Caco-2 (cell line): ENCODE data around the gene FXYD5. TPM values are rescaled to one million over a fixed set of nuclear protein-coding genes. Genes with fewer than 3 reads are reported as not detected.

Experiments
- BruUV-seq: library from RNA; stranded (reverse); fragments of 400-500 nt; replicated peaks from 2 replicates; lab custom pipeline; 2021; lab: Mats Ljungman, UMichigan
- CTCF ChIA-PET: fragments of 300-600 bp; sonication (Branson Sonifier 250); formaldehyde crosslinking; loops from one replicate; lab custom pipeline; 2022; ENCODE audit warnings: antibody characterized with exemption; lab: Charles Lee
- POLR2A ChIA-PET: fragments of 300-600 bp; sonication (Branson Sonifier 250); formaldehyde crosslinking; loops from one replicate; lab custom pipeline; 2022; ENCODE audit warnings: antibody characterized with exemption; lab: Charles Lee
- DNase-seq, 2 experiments: peaks; one replicate each; pipeline versions ENCODE4 v3.0.0 to v3.0.0-alpha.2; 2020 to 2022
- H3K27me3 ChIP-seq: replicated peaks from 2 replicates; pipeline ENCODE4 v1.6.0; 2011; ENCODE audit warnings: low read length; ENCODE audit not compliant: control insufficient read depth, insufficient read depth
- H3K36me3 ChIP-seq: 2 replicates; pipeline ENCODE4 v1.5.1; 2011; ENCODE audit warnings: low read length; ENCODE audit not compliant: control insufficient read depth, insufficient read depth
- H3K4me1 ChIP-seq: fragments of 250-450 bp; sonication (Bioruptor Pico); 2 replicates; pipeline ENCODE4 v1.5.1; 2020; ENCODE audit warnings: mild to moderate bottlenecking
- H3K4me3 ChIP-seq: 2 replicates; pipeline ENCODE4 v1.5.1; 2011; ENCODE audit warnings: low read depth, mild to moderate bottlenecking, control low read depth, low read length
- H3K9me3 ChIP-seq: fragments of 250-450 bp; sonication (Bioruptor Pico); 2 replicates; pipeline ENCODE4 v1.5.1; 2020; ENCODE audit warnings: mild to moderate bottlenecking, moderate library complexity
- H3K27ac Mint-ChIP-seq: one replicate; pipeline ENCODE4 v1.8.0; 2022; ENCODE audit warnings: mixed read lengths; ENCODE audit not compliant: unreplicated experiment
- H3K27me3 Mint-ChIP-seq: one replicate; pipeline ENCODE4 v1.8.0; 2022; ENCODE audit warnings: mixed read lengths; ENCODE audit not compliant: insufficient read depth, unreplicated experiment
- H3K36me3 Mint-ChIP-seq: one replicate; pipeline ENCODE4 v1.8.0; 2022; ENCODE audit warnings: mild to moderate bottlenecking, mixed read lengths; ENCODE audit not compliant: insufficient read depth, unreplicated experiment
- H3K4me1 Mint-ChIP-seq: one replicate; pipeline ENCODE4 v1.8.0; 2022; ENCODE audit warnings: low read depth, mixed read lengths; ENCODE audit not compliant: unreplicated experiment
- H3K4me3 Mint-ChIP-seq: one replicate; pipeline ENCODE4 v1.8.0; 2022; ENCODE audit warnings: mild to moderate bottlenecking, moderate library complexity, mixed read lengths; ENCODE audit not compliant: unreplicated experiment
- H3K9me3 Mint-ChIP-seq: one replicate; pipeline ENCODE4 v1.8.0; 2022; ENCODE audit warnings: mixed read lengths; ENCODE audit not compliant: unreplicated experiment
- intact Hi-C: fragments of 100-400 bp; cut with micrococcal nuclease; formaldehyde crosslinking; loops from one replicate; pipeline ENCODE4 v1.10.0; 2022; ENCODE audit not compliant: unreplicated experiment
- total RNA-seq: library from RNA; stranded (reverse); gene quantifications from 2 replicates; pipeline ENCODE4 v1.2.3, GENCODE V29; 2022
- TF ChIP-seq, protein P1 (sequence below), 2 experiments: fragments of 200-600 bp in 1 of 2; IDR thresholded peaks; 1 replicate in 1 of 2; 2 replicates in 1 of 2; pipeline versions ENCODE4 v1.5.1 to v1.8.0; 2011 to 2022; ENCODE audit warnings: antibody characterized with exemption in 1 of 2, control low read depth in 1 of 2, inconsistent platforms in 1 of 2, low read depth in 1 of 2, low read length in 1 of 2, mild to moderate bottlenecking in 1 of 2, moderate library complexity in 1 of 2; ENCODE audit not compliant: insufficient read depth in 1 of 2, severe bottlenecking in 1 of 2, unreplicated experiment in 1 of 2

FXYD5 gene
- total RNA-seq, 1 experiment from 2014 or later = 20.4 TPM

DNA sequence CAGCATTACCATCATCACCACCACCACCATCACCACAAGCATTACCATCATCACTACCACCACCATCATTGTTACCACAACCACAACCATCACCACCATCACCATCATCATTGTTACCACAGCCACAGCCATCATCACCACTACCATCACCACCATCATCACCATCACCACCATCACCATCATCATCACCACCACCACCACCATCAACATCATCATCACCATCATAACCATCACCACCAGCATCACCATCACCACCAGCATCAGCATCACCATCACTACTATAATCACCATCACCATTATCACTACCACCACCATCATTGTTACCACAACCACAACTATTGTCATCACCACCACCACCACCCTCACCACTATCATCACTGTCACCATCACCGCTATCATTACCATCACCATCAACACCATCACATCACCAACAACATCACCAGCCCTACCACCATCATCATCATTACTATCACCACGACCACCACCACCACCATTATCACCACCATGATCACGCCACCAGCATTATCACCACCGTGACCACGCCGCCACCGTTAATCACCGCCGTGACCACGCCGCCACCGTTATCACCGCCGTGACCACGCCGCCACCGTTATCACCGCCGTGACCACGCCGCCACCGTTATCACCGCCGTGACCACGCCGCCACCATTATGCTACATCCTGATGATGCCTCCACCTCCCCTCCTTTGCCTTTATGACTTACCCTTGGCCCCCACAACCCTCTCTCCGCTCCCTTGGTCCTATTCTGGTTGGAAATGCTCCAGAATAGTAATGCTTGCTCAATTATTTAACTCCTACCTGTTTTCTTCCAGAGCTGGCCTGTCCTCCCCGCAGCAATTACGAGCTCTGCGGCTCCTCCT, 48.9 kb upstream of the FXYD5 start:
- ChIA-PET POLR2A (no interaction called here), CTCF (no interaction called here)
- Mint-ChIP-seq H3K27me3 (no peaks in the 10 kb centered on the region), H3K27ac (no peak overlapping the region), H3K4me1 (peaks cover 7% of the 10 kb centered on the region), H3K4me3 (no peak overlapping the region), H3K36me3 (no peaks in the 10 kb centered on the region), H3K9me3 (peaks cover 9% of the 10 kb centered on the region)
- no peaks in the 10 kb centered on the region for H3K27me3 ChIP-seq
- no peaks in the 10 kb centered on the region for H3K36me3 ChIP-seq
- TF ChIP-seq, protein P1, sequence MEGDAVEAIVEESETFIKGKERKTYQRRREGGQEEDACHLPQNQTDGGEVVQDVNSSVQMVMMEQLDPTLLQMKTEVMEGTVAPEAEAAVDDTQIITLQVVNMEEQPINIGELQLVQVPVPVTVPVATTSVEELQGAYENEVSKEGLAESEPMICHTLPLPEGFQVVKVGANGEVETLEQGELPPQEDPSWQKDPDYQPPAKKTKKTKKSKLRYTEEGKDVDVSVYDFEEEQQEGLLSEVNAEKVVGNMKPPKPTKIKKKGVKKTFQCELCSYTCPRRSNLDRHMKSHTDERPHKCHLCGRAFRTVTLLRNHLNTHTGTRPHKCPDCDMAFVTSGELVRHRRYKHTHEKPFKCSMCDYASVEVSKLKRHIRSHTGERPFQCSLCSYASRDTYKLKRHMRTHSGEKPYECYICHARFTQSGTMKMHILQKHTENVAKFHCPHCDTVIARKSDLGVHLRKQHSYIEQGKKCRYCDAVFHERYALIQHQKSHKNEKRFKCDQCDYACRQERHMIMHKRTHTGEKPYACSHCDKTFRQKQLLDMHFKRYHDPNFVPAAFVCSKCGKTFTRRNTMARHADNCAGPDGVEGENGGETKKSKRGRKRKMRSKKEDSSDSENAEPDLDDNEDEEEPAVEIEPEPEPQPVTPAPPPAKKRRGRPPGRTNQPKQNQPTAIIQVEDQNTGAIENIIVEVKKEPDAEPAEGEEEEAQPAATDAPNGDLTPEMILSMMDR (IDR thresholded peaks at IDR 0.05; ENCODE audit: insufficient read depth in 1 of 2, low read depth in 1 of 2, low read length in 1 of 2, severe bottlenecking in 1 of 2, unreplicated experiment in 1 of 2) = no peak
- no TSS peak for BruUV-seq
- intact Hi-C loops = no loop called here
- no peak overlapping the region for H3K4me3 ChIP-seq
- no peak for DNase-seq
- H3K4me1 ChIP-seq = peaks cover 5% of the 10 kb centered on the region; the same call in 1 of the 2 replicates
- H3K9me3 ChIP-seq = peaks cover 7% of the 10 kb centered on the region; the same call in 1 of the 2 replicates

GRCh38 chr19:35106291-35106583, 48.3 kb upstream of the FXYD5 start:
- H3K36me3 Mint-ChIP-seq = no peaks in the 10 kb centered on the region
- no peak for DNase-seq
- H3K4me1 ChIP-seq = peaks cover 5% of the 10 kb centered on the region; the same call in 1 of the 2 replicates
- ChIA-PET CTCF (no interaction called here), POLR2A (no interaction called here)
- intact Hi-C loops = no loop called here
- H3K36me3 ChIP-seq = no peaks in the 10 kb centered on the region
- H3K4me1 Mint-ChIP-seq = peaks cover 7% of the 10 kb centered on the region
- no peak overlapping the region for H3K4me3 ChIP-seq
- H3K9me3 ChIP-seq = peaks cover 7% of the 10 kb centered on the region; the same call in 1 of the 2 replicates
- H3K27me3 Mint-ChIP-seq = no peaks in the 10 kb centered on the region
- no TSS peak for BruUV-seq
- no peaks in the 10 kb centered on the region for H3K27me3 ChIP-seq
- H3K4me3 Mint-ChIP-seq = no peak overlapping the region
- TF ChIP-seq, protein P1 (IDR thresholded peaks at IDR 0.05; ENCODE audit: insufficient read depth in 1 of 2, low read depth in 1 of 2, low read length in 1 of 2, severe bottlenecking in 1 of 2, unreplicated experiment in 1 of 2) = no peak
- H3K27ac Mint-ChIP-seq = no peak overlapping the region
- peaks cover 9% of the 10 kb centered on the region for H3K9me3 Mint-ChIP-seq

DNA sequence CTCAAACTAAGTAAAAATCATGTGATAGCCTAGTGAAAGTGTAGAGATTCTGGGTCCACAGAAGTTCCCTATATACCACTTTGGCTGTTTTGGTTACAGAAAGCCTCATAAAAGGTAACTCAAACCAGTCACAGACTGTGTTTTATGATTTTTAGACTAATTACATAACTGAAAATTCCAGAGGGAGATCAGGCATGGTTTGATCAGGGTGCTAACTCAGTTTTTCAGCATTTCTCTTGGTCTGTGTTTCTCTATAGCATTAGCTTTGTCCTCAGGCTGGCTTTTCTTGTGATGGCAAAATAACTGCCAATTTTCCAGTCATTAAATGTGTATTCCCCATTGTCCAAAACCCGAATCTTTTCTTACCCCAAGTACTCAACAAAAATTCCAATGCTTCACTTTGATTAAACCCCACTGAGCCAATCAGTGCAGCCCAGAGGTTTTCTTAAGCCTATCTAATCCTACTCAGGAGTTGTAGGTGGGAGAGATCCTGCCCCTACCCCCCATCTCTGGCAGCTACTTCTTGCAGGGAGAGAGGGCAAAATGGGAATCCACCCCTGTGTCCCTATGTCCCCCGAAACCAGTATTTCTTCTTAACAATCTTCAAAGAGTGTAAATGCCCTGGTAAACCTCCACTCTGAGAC, 47.5 kb upstream of the FXYD5 start:
- H3K36me3 Mint-ChIP-seq = no peaks in the 10 kb centered on the region
- ChIA-PET POLR2A (no interaction called here), CTCF (no interaction called here)

More for the DNA sequence above, 47.5 kb upstream of the FXYD5 start:
- H3K4me1 ChIP-seq = peaks cover 5% of the 10 kb centered on the region; the same call in 1 of the 2 replicates
- TF ChIP-seq, protein P1 (IDR thresholded peaks at IDR 0.05; ENCODE audit: insufficient read depth in 1 of 2, low read depth in 1 of 2, low read length in 1 of 2, severe bottlenecking in 1 of 2, unreplicated experiment in 1 of 2) = no peak
- peaks cover 9% of the 10 kb centered on the region for H3K9me3 Mint-ChIP-seq
- no peaks in the 10 kb centered on the region for H3K27me3 Mint-ChIP-seq
- intact Hi-C loops = no loop called here
- no peaks in the 10 kb centered on the region for H3K27me3 ChIP-seq
- peaks cover 7% of the 10 kb centered on the region for H3K4me1 Mint-ChIP-seq
- H3K27ac Mint-ChIP-seq = no peak overlapping the region
- H3K4me3 ChIP-seq = no peak overlapping the region
- DNase-seq = no peak
- H3K4me3 Mint-ChIP-seq = no peak overlapping the region
- BruUV-seq = no TSS peak
- H3K9me3 ChIP-seq = peaks cover 7% of the 10 kb centered on the region; the same call in 1 of the 2 replicates
- no peaks in the 10 kb centered on the region for H3K36me3 ChIP-seq
